ENCODE data around the gene AUTS2.

GRCh38 chr7:70749831-70750230 lies 1151.6 kb downstream of the AUTS2 start:
- TF ChIP-seq TCF7 (CRISPR knock-in tag; IDR thresholded peaks at IDR 0.05; ENCODE audit: low read depth) (no peak), ZNF512 (CRISPR knock-in tag; IDR thresholded peaks at IDR 0.05; ENCODE audit: borderline replicate concordance) (no peak)
